NCI-H2081 (cell line): ENCODE measurements around the gene ZNF408.

ENCODE experiments used
- DNase-seq, 2 experiments: peaks; one replicate each; lab custom pipeline; 2025; lab: John Stamatoyannopoulos, UW

ZNF408 gene

GRCh38 chr11:46676436-46677158 lies 24.2 kb upstream of the ZNF408 start:
- DNase-seq: no peak

- no peak for DNase-seq
These were observed 23.7 kb upstream of the ZNF408 start for GRCh38 chr11:46677169-46677568.

- no peak for DNase-seq
These were observed 22.7 kb upstream of the ZNF408 start for GRCh38 chr11:46677991-46678740.

- DNase-seq: no peak
These were observed 22.1 kb upstream of the ZNF408 start for GRCh38 chr11:46678741-46679130.

- no peak for DNase-seq
These were observed 21.3 kb upstream of the ZNF408 start for GRCh38 chr11:46679241-46680163.

- DNase-seq: no peak
These were observed 20.6 kb upstream of the ZNF408 start for GRCh38 chr11:46680164-46680760.

- no peak for DNase-seq
These were observed 20.0 kb upstream of the ZNF408 start for GRCh38 chr11:46680815-46681214.

GRCh38 chr11:46681814-46682213 lies 19.0 kb upstream of the ZNF408 start:
- no peak for DNase-seq

- no peak for DNase-seq
These were observed 17.8 kb upstream of the ZNF408 start for GRCh38 chr11:46682773-46683752.

- no peak for DNase-seq
These were observed 16.5 kb upstream of the ZNF408 start for GRCh38 chr11:46684367-46684766.

GRCh38 chr11:46686886-46687795 lies 13.7 kb upstream of the ZNF408 start:
- peak; percentile 21 to 59 for DNase-seq

- no peak for DNase-seq
These were observed 10.1 kb upstream of the ZNF408 start for GRCh38 chr11:46690702-46691101.

- DNase-seq: no peak
These were observed 8.4 kb upstream of the ZNF408 start for GRCh38 chr11:46692450-46692849.

- no peak for DNase-seq
These were observed 7.2 kb upstream of the ZNF408 start for GRCh38 chr11:46693597-46694012.

- no peak for DNase-seq
These were observed 6.8 kb upstream of the ZNF408 start for GRCh38 chr11:46694072-46694471.

- no peak for DNase-seq
These were observed 6.2 kb upstream of the ZNF408 start for GRCh38 chr11:46694607-46695006.

GRCh38 chr11:46695345-46696211 lies 5.3 kb upstream of the ZNF408 start:
- no peak for DNase-seq

GRCh38 chr11:46696212-46696558 lies 4.6 kb upstream of the ZNF408 start:
- peak; percentile 51 to 66 for DNase-seq

GRCh38 chr11:46697303-46697702 lies 3.5 kb upstream of the ZNF408 start:
- no peak for DNase-seq
